ENCODE data around the gene SULT4A1.

The SULT4A1 gene

GRCh38 chr22:43841742-43842141 is 20.6 kb downstream of the SULT4A1 start:
- H3K27ac Mint-ChIP-seq: no peak overlapping the region
- no peaks in the 10 kb centered on the region for H3K27me3 Mint-ChIP-seq (ENCODE audit: low read depth, poor library complexity)
- no peak overlapping the region for H3K4me3 Mint-ChIP-seq
- no peaks in the 10 kb centered on the region for H3K36me3 Mint-ChIP-seq (ENCODE audit: low read depth)
- peaks cover 7% of the 10 kb centered on the region for H3K4me1 Mint-ChIP-seq
- TF ChIP-seq, protein P1, sequence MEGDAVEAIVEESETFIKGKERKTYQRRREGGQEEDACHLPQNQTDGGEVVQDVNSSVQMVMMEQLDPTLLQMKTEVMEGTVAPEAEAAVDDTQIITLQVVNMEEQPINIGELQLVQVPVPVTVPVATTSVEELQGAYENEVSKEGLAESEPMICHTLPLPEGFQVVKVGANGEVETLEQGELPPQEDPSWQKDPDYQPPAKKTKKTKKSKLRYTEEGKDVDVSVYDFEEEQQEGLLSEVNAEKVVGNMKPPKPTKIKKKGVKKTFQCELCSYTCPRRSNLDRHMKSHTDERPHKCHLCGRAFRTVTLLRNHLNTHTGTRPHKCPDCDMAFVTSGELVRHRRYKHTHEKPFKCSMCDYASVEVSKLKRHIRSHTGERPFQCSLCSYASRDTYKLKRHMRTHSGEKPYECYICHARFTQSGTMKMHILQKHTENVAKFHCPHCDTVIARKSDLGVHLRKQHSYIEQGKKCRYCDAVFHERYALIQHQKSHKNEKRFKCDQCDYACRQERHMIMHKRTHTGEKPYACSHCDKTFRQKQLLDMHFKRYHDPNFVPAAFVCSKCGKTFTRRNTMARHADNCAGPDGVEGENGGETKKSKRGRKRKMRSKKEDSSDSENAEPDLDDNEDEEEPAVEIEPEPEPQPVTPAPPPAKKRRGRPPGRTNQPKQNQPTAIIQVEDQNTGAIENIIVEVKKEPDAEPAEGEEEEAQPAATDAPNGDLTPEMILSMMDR (IDR thresholded peaks at IDR 0.05): no peak
- H3K9me3 Mint-ChIP-seq: no peaks in the 10 kb centered on the region
- DNase-seq: no peak

DNA sequence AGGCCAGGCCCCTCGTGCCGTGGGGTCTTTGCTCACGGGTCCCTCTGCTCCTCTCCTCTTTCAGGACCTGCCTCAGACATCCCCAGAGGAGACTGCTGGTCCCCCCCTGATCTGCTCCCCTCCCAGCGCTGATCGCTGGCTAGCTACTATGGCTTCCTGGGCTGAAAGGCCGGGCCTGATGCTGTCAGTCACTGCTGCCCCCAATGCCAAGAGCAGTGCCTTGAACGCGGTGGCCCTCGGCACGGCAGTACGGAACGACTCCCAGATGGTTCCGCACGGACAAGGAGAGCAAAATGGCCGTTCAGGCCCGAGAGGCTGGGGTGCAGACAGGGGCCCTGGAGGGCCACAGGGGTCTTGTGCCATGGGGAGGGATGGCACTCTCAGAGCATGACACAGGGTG is 21.5 kb downstream of the SULT4A1 start:
- peaks cover under 1% of the 10 kb centered on the region for H3K4me1 Mint-ChIP-seq
- H3K27ac Mint-ChIP-seq: no peak overlapping the region
- no peaks in the 10 kb centered on the region for H3K27me3 Mint-ChIP-seq (ENCODE audit: low read depth, poor library complexity)
- H3K36me3 Mint-ChIP-seq (ENCODE audit: low read depth): no peaks in the 10 kb centered on the region
- H3K9me3 Mint-ChIP-seq: no peaks in the 10 kb centered on the region
- H3K4me3 Mint-ChIP-seq: no peak overlapping the region
- TF ChIP-seq, protein P1 (IDR thresholded peaks at IDR 0.05): no peak
- no peak for DNase-seq

- no peaks in the 10 kb centered on the region for H3K9me3 Mint-ChIP-seq
- no peak overlapping the region for H3K27ac Mint-ChIP-seq
- peaks cover 4% of the 10 kb centered on the region for H3K4me1 Mint-ChIP-seq
- TF ChIP-seq, protein P1 (IDR thresholded peaks at IDR 0.05): no peak
- H3K4me3 Mint-ChIP-seq: no peak overlapping the region
- no peak for DNase-seq
- H3K36me3 Mint-ChIP-seq (ENCODE audit: low read depth): peaks cover 3% of the 10 kb centered on the region
- H3K27me3 Mint-ChIP-seq (ENCODE audit: low read depth, poor library complexity): no peaks in the 10 kb centered on the region
Measured at GRCh38 chr22:43840431-43840830, 21.9 kb downstream of the SULT4A1 start.

- no peak overlapping the region for H3K4me3 Mint-ChIP-seq
- no peaks in the 10 kb centered on the region for H3K9me3 Mint-ChIP-seq
- H3K27me3 Mint-ChIP-seq (ENCODE audit: low read depth, poor library complexity): no peaks in the 10 kb centered on the region
- H3K4me1 Mint-ChIP-seq: peaks cover 8% of the 10 kb centered on the region
- peaks cover 6% of the 10 kb centered on the region for H3K36me3 Mint-ChIP-seq (ENCODE audit: low read depth)
- TF ChIP-seq, protein P1 (IDR thresholded peaks at IDR 0.05): no peak
- DNase-seq: no peak
- H3K27ac Mint-ChIP-seq: no peak overlapping the region
Measured at GRCh38 chr22:43839781-43840180, 22.5 kb downstream of the SULT4A1 start.

GRCh38 chr22:43838571-43839307 is 23.6 kb downstream of the SULT4A1 start:
- TF ChIP-seq, protein P1 (IDR thresholded peaks at IDR 0.05): no peak
- Mint-ChIP-seq H3K4me3 (no peak overlapping the region), H3K36me3 (ENCODE audit: low read depth) (peaks cover 6% of the 10 kb centered on the region), H3K27me3 (ENCODE audit: low read depth, poor library complexity) (no peaks in the 10 kb centered on the region), H3K27ac (no peak overlapping the region), H3K4me1 (peaks cover 8% of the 10 kb centered on the region), H3K9me3 (no peaks in the 10 kb centered on the region)
- DNase-seq: no peak

- Mint-ChIP-seq H3K36me3 (ENCODE audit: low read depth) (peaks cover 6% of the 10 kb centered on the region), H3K9me3 (no peaks in the 10 kb centered on the region), H3K4me3 (no peak overlapping the region), H3K4me1 (peaks cover 10% of the 10 kb centered on the region), H3K27me3 (ENCODE audit: low read depth, poor library complexity) (no peaks in the 10 kb centered on the region), H3K27ac (no peak overlapping the region)
- TF ChIP-seq, protein P1 (IDR thresholded peaks at IDR 0.05): no peak
- DNase-seq: no peak
Measured at GRCh38 chr22:43838161-43838560, 24.2 kb downstream of the SULT4A1 start.
